Activated naive CD4-positive, alpha-beta T cell treated with anti-CD3 and anti-CD28 coated beads, Interleukin-2, amount 10 ng/mL, durations not matched to agents 7 days and 5 days (primary cell): ENCODE measurements around the gene SYT6.

Source experiments
- CTCF ChIA-PET: fragments of 350-600 bp; sonication (Branson Sonifier 250); formaldehyde crosslinking; loops from one replicate; lab custom pipeline; 2021; ENCODE audit warnings: antibody characterized with exemption; lab: Charles Lee
- DNase-seq: peaks from one replicate; pipeline ENCODE4 v3.0.0-alpha.2; 2020
- H3K27ac Mint-ChIP-seq: one replicate; pipeline ENCODE4 v1.8.0; 2021; ENCODE audit warnings: mild to moderate bottlenecking, moderate library complexity, mixed read lengths
- H3K27me3 Mint-ChIP-seq: one replicate; pipeline ENCODE4 v1.8.0; 2021; ENCODE audit warnings: mild to moderate bottlenecking, mixed read lengths
- H3K36me3 Mint-ChIP-seq: one replicate; pipeline ENCODE4 v1.8.0; 2021; ENCODE audit warnings: mixed read lengths
- H3K4me1 Mint-ChIP-seq: one replicate; pipeline ENCODE4 v1.8.0; 2021; ENCODE audit warnings: mixed read lengths
- H3K4me3 Mint-ChIP-seq: one replicate; pipeline ENCODE4 v1.8.0; 2021; ENCODE audit warnings: mild to moderate bottlenecking, moderate library complexity, mixed read lengths
- H3K9me3 Mint-ChIP-seq: one replicate; pipeline ENCODE4 v1.8.0; 2021; ENCODE audit warnings: mixed read lengths

SYT6 gene

GRCh38 chr1:114122941-114123618, 30.6 kb downstream of the SYT6 start:
- Mint-ChIP-seq H3K9me3 (no peaks in the 10 kb centered on the region), H3K4me3 (no peak overlapping the region), H3K4me1 (no peaks in the 10 kb centered on the region), H3K36me3 (no peaks in the 10 kb centered on the region), H3K27ac (no peak overlapping the region), H3K27me3 (peaks cover 12% of the 10 kb centered on the region)
- no peak for DNase-seq
- CTCF ChIA-PET, result no interaction called here

- no peaks in the 10 kb centered on the region for H3K36me3 Mint-ChIP-seq
- no peak for DNase-seq
- H3K4me3 Mint-ChIP-seq, result no peak overlapping the region
- H3K9me3 Mint-ChIP-seq, result no peaks in the 10 kb centered on the region
- peaks cover 15% of the 10 kb centered on the region for H3K27me3 Mint-ChIP-seq
- CTCF ChIA-PET, result no interaction called here
- H3K4me1 Mint-ChIP-seq, result peaks cover 6% of the 10 kb centered on the region
- no peak overlapping the region for H3K27ac Mint-ChIP-seq
Measured at GRCh38 chr1:114118351-114118990, 35.2 kb downstream of the SYT6 start.

- Mint-ChIP-seq H3K36me3 (no peaks in the 10 kb centered on the region), H3K4me1 (peaks cover 12% of the 10 kb centered on the region), H3K9me3 (no peaks in the 10 kb centered on the region), H3K27me3 (peaks cover 20% of the 10 kb centered on the region), H3K27ac (no peak overlapping the region), H3K4me3 (no peak overlapping the region)
- no peak for DNase-seq
- CTCF ChIA-PET, result no interaction called here
Measured at GRCh38 chr1:114117654-114118053, 36.0 kb downstream of the SYT6 start.

- Mint-ChIP-seq H3K36me3 (no peaks in the 10 kb centered on the region), H3K9me3 (no peaks in the 10 kb centered on the region), H3K4me1 (peaks cover 15% of the 10 kb centered on the region), H3K27ac (no peak overlapping the region), H3K27me3 (peaks cover 19% of the 10 kb centered on the region), H3K4me3 (no peak overlapping the region)
- CTCF ChIA-PET, result no interaction called here
- DNase-seq, result no peak
Measured at GRCh38 chr1:114116086-114116485, 37.6 kb downstream of the SYT6 start.

GRCh38 chr1:114114185-114115094, 39.2 kb downstream of the SYT6 start:
- no peaks in the 10 kb centered on the region for H3K36me3 Mint-ChIP-seq
- CTCF ChIA-PET, result no interaction called here
- H3K4me3 Mint-ChIP-seq, result no peak overlapping the region
- H3K27ac Mint-ChIP-seq, result no peak overlapping the region
- H3K9me3 Mint-ChIP-seq, result no peaks in the 10 kb centered on the region
- peaks cover 15% of the 10 kb centered on the region for H3K27me3 Mint-ChIP-seq
- peaks cover 15% of the 10 kb centered on the region for H3K4me1 Mint-ChIP-seq
- DNase-seq, result no peak

- H3K36me3 Mint-ChIP-seq, result no peaks in the 10 kb centered on the region
- H3K4me1 Mint-ChIP-seq, result peaks cover 15% of the 10 kb centered on the region
- DNase-seq, result no peak
- no peak overlapping the region for H3K4me3 Mint-ChIP-seq
- H3K27ac Mint-ChIP-seq, result no peak overlapping the region
- peaks cover 12% of the 10 kb centered on the region for H3K27me3 Mint-ChIP-seq
- CTCF ChIA-PET, result no interaction called here
- no peaks in the 10 kb centered on the region for H3K9me3 Mint-ChIP-seq
Measured at GRCh38 chr1:114113411-114114184, 40.1 kb downstream of the SYT6 start.

GRCh38 chr1:114112775-114113174, 40.9 kb downstream of the SYT6 start:
- no peak overlapping the region for H3K4me3 Mint-ChIP-seq
- H3K36me3 Mint-ChIP-seq, result no peaks in the 10 kb centered on the region
- DNase-seq, result no peak
- peaks cover 15% of the 10 kb centered on the region for H3K4me1 Mint-ChIP-seq
- H3K9me3 Mint-ChIP-seq, result no peaks in the 10 kb centered on the region
- CTCF ChIA-PET, result no interaction called here
- peaks cover 11% of the 10 kb centered on the region for H3K27me3 Mint-ChIP-seq
- H3K27ac Mint-ChIP-seq, result no peak overlapping the region

GRCh38 chr1:114111731-114112641, 41.7 kb downstream of the SYT6 start:
- Mint-ChIP-seq H3K4me1 (peaks cover 15% of the 10 kb centered on the region), H3K27me3 (peaks cover 11% of the 10 kb centered on the region), H3K4me3 (no peak overlapping the region), H3K36me3 (no peaks in the 10 kb centered on the region), H3K27ac (no peak overlapping the region), H3K9me3 (no peaks in the 10 kb centered on the region)
- no peak for DNase-seq
- CTCF ChIA-PET, result no interaction called here

GRCh38 chr1:114109981-114110380, 43.7 kb downstream of the SYT6 start:
- peaks cover 13% of the 10 kb centered on the region for H3K27me3 Mint-ChIP-seq
- DNase-seq, result no peak
- no peak overlapping the region for H3K27ac Mint-ChIP-seq
- H3K9me3 Mint-ChIP-seq, result no peaks in the 10 kb centered on the region
- no peak overlapping the region for H3K4me3 Mint-ChIP-seq
- H3K36me3 Mint-ChIP-seq, result no peaks in the 10 kb centered on the region
- CTCF ChIA-PET, result no interaction called here
- peaks cover 15% of the 10 kb centered on the region for H3K4me1 Mint-ChIP-seq

GRCh38 chr1:114108751-114109255, 44.9 kb downstream of the SYT6 start:
- no peak overlapping the region for H3K4me3 Mint-ChIP-seq
- no peak for DNase-seq
- peaks cover 18% of the 10 kb centered on the region for H3K27me3 Mint-ChIP-seq
- H3K9me3 Mint-ChIP-seq, result no peaks in the 10 kb centered on the region
- H3K4me1 Mint-ChIP-seq, result peaks cover 19% of the 10 kb centered on the region
- H3K27ac Mint-ChIP-seq, result no peak overlapping the region
- H3K36me3 Mint-ChIP-seq, result no peaks in the 10 kb centered on the region
- CTCF ChIA-PET, result no interaction called here

GRCh38 chr1:114107474-114108435, 45.9 kb downstream of the SYT6 start:
- Mint-ChIP-seq H3K4me1 (peaks cover 10% of the 10 kb centered on the region), H3K27me3 (peaks cover 14% of the 10 kb centered on the region), H3K36me3 (no peaks in the 10 kb centered on the region), H3K4me3 (no peak overlapping the region), H3K27ac (no peak overlapping the region), H3K9me3 (no peaks in the 10 kb centered on the region)
- DNase-seq, result no peak
- CTCF ChIA-PET, result no interaction called here

- CTCF ChIA-PET, result interaction anchor here (0.7 kb wide), 1 partner anchor 178 kb away, joined by 3 read pairs; no protein-coding TSS in a partner anchor
Measured at GRCh38 chr1:114105421-114105979, 48.2 kb downstream of the SYT6 start.

More at GRCh38 chr1:114105421-114105979, 48.2 kb downstream of the SYT6 start:
- peaks cover 7% of the 10 kb centered on the region for H3K4me1 Mint-ChIP-seq
- H3K4me3 Mint-ChIP-seq, result no peak overlapping the region
- no peak overlapping the region for H3K27ac Mint-ChIP-seq
- H3K36me3 Mint-ChIP-seq, result no peaks in the 10 kb centered on the region
- H3K9me3 Mint-ChIP-seq, result no peaks in the 10 kb centered on the region
- peaks cover 23% of the 10 kb centered on the region for H3K27me3 Mint-ChIP-seq
- DNase-seq, result no peak
